Measurements from ENCODE around the gene IRAK1.

GRCh38 chrX:153974003-153974725 lies 45.5 kb downstream of the IRAK1 start:
- TF ChIP-seq CTCF (IDR thresholded peaks at IDR 0.05): no peak
- no peak for TF ChIP-seq POLR2AphosphoS5 (IDR thresholded peaks at IDR 0.05)
- no peak for TF ChIP-seq POLR2A (IDR thresholded peaks at IDR 0.05)
- TF ChIP-seq EP300 (IDR thresholded peaks at IDR 0.05; ENCODE audit: low read depth): no peak
